GM21786 (cell line): ENCODE measurements around the gene LRRC27.
A peak's percentile ranks its signal among the peaks of the same experiment; 100 is the strongest.
"Not testable (repeated sequence)": the region's sequence is repeated elsewhere in the genome, so short reads cannot be mapped to it uniquely, and the experiment has no call there.

ENCODE experiments used
- ATAC-seq: cut with Tn5 transposase; IDR thresholded peaks from one replicate; pipeline ENCODE4 v1.9.1; 2021; ENCODE audit not compliant: unreplicated experiment

The LRRC27 gene

DNA sequence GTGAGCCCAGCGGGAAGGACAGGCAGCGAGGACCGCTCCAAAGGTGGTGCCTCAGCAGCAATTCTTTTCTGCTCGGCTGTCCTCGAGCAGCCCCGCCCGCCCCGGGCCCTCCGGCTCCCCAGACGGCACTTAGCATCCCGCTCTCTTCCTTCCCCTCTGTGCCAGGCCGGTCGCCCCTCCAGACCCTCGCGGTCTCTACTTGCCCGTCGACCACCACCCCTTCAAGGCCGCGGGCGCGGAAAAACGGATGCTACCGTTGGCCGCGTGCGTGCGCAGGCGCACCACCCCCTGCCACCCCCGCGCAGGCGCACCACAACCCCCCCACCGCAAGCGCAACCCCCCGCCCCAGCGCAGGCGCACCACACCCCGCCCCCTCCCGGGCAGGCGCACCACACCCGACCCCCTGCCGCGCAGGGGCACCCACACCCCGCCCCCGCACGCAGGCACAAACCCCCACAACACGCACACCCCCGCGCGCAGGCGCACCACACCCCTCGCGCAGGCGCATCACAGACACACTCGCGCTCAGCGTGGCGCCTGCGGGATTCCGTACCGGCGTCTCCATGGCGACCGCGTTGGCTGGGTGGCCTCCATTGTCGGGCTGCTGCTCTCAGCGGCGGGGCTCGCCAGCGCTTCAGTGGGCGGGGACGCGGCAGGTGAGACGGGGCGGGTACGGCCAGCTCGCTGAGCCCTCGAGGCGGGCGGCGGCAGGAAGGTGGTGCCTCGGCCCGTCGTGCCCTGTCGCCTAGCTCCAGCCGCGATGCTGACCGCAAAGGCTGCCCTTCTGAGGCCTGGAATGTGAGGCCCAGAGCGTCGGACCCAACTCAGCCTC, at the start of gene LRRC27:
Gene LRRC27, plus strand, starts transcription at position 593 of the 832 bp plus-strand sequence. CDS start 1,332 bp downstream, outside the sequence.
- ATAC-seq, result peak; percentile 63

DNA sequence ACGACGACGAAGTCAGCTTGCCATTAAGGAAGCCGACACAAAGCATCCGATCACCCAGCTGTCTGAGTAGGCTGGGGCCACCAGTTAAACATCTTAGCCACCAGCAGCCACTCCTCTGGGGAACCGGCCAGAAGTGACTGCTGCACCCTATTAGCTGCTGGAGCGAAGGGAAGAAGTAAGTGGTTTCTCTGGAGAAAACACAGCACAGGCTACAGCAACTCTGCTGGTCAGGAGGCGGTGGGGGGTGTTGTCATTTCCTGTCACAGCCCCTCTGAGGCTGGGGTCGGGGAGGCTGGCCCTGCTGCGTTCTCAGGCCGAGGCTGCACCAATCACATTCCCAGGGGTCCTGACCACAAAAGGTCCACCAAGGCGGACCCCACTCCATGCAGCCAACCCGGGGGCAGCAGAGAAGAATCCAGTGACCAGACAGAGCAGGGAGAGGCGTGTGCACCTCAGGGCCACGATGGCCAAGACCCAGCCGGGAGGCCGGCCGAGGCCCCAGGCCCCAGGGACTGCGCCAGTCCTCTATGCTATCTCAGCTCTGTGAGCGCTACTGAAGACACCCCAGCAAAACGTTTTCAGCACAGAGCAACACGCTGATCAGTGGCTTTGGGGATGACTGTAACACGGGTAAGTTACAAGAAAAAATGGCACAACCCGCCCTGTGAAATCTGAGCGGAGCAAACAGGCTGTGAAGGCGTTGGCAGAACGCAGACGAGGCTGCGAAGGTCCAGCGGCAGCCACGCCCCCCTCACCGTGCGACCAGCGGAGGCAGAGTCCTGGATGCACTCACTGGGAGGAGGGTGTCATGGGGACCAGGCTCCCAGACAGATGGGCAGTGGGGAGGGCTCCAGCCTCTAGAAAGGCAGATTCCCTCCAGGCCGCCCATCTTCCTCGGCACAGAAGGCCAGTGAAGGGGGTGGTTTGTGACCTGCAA, 49.1 kb upstream of the LRRC27 start:
- ATAC-seq, result no peak

DNA sequence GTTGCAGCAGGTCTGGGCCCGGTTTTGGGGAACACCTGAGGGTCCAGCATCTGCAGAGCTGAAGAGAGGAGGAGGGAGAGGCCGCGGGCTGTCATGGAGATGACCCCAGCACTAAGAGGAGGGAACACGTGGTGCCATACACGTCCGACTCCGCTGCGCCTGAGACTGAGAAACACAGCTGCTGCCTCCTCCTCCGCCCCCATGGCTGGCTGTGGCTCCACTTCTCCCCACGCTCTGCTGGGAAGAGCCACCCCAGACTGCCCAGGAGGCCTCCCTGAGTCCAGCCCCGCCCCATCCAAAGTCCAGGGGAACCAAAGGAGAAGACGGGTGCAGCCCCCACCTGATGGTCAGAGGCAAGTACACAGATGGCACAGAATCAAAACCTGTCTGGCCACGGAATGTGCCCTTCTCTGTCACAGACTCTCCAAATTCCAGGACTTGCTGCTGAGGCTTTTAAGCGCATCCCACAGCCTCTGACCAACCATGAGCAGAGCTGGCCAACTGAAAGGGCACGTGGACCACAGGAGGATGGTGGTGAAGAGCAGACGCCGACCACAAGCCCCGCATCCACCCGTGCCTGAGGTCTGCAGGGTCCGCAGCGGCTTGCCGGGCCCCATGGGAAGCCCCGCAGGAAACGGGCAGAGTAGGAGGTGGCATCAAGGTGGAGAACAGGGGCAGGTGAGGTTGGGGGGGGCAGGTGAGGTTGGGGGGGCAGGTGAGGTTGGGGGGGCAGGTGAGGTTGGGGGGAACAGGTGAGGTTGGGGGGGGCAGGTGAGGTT, 48.2 kb upstream of the LRRC27 start:
- no peak for ATAC-seq

DNA sequence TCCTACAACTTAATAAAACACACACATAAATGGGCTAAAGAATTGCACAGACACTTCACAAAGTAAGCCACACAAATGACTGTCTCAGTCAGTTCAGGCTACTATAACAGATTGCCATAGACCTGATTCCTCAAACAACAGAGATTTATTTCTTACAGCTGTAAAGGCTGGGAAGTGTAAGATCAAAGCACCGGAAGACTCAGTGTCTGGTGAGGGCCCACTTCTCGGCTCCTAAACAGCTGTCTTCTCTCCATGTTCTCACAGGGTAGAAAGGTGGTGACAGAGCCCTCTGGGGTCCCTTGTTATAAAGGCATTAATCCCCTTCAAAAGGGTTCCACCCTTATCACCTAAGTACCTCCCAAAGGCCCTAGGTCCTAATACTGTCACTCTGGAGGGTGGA, 42.6 kb upstream of the LRRC27 start:
- ATAC-seq, result no peak

DNA sequence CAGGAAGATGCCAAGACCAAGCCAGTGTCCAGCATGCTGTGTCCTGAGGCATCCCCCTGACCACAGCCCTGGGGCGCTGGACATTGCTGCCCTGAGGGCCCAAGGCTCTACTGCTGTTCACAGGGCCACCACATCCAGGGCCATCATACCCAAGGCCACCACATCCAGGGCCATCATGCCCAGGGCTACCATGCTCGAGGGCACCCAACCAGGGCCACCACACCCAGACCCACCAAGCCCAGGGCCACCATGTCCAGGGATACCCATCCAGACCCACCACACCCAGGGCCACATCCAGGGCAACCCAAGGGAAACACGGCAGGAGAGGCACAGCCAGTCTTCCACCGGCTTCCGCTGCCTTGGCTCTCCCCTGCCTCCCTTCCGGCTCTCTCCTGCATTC, 41.4 kb upstream of the LRRC27 start:
- no peak for ATAC-seq

DNA sequence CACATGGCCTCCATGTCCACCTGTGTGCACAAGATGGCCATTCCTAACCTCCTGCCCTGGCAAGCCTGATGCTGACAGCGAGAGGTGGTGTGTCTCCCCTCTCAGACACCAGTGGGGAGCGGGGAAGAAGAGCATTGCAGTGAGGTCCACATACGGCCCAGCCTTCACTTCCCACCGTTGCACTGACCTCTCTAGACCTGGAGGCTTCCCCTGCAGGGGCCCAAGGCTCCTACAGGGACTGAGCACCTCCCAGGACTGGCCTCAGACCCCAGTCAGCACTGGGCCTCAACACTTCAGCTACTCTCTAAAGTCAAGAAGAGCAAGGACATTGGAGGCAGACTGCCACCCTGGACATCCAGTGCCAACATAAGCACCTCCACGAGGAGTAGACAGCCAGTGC, 40.2 kb upstream of the LRRC27 start:
- ATAC-seq, result no peak

DNA sequence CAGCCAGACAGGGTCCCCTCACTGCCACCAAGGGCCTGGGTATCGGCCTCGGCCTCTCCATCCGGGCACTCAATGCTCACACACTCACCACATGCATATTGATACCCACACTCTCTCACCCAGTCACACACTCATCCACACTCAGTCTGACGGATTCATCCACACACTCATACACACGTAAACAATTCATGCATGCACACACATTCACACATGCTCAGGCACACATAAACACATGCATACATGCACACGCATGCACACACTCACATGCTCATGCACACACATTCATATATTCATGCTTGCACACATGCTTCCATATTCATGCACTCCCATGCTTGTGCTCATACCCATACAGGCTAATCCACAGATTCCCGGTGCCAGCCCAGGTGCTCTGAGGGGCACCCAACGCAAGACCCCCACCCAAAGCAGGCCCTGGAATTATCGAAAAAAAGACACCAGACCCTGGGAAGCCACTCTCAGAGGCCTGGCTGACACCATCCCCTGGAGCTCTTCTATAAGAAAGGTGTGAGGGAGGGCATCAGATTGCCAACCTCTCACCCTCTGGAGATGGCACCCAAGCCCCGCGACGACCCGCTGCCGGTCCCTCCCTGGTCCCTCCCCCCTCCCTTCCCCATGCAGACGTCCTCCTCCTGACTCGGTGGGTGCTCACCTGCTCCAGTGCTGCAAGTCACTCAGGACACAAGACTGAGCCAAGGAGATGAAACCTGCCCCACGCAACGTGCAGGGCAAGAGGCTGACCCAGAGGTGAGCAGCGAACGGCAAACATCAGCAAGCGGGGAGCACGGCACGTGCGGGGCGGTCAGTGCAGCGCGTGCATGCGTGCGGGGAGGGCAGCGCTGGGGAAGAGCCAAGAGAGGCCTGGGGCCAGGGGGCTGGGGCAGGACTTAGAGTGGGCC, 39.4 kb upstream of the LRRC27 start:
- no peak for ATAC-seq

DNA sequence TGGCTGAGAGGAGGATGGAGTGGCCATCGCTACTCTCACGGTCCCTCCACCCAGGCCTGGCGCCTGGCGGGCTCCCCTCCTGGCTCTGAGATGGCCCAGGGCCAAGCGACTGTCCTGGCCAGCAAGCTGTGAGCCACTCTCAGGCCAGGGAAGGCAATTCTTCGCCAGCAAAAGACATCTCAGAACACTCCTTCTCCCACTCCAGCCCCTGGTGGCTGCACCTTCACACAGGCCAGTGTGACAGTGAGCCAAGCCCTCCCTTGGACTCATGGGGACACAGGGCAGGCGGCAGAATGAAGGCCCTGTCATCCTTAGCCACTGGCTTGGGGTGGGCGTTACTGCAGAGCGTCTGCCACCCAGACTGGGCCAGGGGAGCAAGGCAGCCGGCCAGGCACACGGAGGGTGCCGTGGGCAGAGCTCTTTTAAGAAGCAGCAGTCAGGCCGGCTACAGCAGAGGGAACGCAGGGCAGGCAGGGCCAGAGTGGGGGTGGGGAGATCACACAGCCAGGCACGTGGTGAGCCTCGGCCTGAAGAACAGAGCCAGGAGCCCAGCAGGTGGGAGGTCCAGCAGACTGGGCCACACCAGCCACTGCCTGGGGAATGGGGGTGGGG, 38.7 kb upstream of the LRRC27 start:
- ATAC-seq, result no peak

DNA sequence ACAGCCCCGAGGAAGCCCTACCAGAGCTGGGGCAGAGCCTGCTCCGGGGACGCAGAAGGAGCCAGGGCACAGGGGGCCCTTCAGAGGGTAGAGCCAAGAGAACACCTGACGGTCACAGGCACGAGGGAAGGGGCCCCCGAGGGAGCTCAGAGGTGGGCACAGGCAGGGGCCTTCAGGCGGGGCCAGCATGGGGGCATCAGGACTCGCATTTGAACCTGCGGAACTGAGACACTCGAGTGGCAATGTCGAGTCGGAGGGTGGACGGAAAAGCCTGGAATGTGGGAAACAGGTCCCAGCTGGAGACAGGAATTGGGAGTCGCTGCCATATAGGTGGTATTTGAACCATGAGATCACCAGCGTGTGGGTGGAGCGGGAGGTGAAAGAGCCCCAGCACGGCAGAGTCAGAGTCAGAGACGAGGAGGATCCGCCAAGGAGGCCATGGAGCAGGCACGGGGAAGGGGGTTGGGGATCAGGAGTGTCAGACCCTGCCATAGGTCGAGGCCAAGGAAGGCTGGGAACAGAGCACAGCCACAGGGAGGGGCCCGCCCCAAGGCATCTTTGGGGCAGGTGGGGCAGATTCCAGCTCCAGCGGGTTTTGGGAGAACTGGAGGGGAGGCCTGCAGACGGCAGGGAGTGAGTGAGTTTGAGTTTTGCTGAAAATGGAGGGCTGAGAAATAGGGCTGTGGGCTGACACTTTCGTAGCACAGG, 38.0 kb upstream of the LRRC27 start:
- ATAC-seq, result no peak

DNA sequence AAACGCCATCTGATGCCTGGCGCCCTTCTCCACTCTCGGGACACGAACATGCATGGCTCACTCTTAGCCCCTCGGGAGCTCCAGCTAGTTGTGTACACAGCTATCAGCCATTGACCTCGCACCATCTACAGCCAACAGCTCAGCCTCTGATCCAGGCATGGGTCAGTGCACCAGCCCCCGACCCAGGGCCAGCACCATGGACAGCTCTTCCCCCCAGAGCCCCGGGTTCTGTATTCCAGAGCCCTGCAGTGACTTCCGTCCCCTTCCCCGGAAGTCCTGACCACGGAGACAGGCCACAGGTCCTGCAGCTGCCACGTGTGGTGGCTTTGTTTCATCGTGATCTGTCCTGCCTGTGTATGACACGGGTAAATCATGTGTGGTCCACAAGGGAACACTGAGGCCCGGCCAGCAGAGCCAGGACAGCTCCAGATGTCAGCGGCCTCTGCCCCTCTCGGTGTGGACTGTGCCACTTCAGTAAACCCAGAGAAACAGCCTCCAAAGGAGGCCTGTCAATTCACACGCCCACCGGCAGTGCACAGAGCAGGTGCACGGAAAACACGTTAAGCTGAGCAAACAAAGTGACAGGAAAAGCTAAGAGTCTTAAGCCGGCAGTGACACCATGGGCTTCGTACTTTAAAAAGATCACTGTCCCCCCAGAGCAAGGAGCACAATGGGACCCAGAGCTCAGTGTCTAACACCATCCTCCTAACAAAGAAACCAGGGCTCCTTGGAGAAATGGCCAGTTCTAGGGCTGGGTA, 37.3 kb upstream of the LRRC27 start:
- ATAC-seq, result no peak

DNA sequence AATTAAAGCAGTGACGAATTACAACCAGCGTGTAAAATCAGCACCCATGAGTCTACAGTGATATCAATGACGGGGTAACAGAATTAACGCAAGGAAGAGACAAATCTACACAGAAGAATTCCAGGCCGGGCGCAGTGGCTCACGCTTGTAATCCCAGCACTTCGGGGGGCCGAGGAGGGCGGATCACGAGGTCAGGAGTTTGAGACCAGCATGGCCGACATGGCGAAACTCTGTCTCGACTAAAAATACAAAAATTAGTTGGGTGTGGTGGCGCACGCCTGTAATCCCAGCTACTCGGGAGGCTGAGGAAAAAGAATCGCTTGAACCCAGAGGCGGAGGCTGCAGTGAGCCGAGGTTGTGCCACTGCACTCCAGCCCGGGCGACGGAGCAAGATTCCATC, 36.5 kb upstream of the LRRC27 start:
- ATAC-seq, result not testable (repeated sequence)

DNA sequence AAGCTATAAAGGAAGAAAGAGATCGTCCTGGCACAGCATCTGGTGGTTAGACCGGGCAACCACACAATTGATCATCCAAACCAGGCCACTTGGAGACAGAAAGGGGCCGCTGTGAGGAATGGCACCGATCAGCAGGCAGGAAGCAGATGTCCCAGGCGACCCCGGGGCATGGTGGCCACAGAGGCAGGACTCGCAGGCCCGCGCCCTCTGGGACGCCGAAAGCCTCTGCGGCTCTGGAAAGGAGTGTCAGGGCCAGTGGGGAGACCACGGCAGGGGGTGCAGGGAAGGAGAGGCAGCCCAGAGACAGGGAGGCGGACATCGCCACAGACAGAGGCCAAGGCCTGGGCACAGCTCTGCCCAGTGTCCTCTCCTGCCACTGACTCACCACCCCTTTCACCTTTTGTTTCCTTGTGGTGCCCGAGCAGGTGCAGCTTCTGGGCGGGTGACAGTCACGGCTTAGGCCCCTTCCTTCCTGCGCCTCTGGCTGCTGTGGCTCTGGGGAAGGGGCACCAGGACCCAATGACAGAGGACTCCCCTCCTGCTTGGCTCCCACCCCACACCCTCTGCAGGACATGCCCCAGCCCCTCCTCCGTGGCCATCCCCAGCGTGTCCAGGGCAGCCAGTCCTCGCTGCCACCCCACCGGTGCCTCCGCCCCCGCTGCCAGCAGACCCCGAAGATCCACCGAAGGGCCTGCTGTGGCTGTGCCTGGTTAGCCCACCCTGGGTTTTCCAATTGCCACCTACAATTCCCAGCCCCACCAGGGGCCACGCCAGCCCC, 35.1 kb upstream of the LRRC27 start:
- ATAC-seq, result no peak

DNA sequence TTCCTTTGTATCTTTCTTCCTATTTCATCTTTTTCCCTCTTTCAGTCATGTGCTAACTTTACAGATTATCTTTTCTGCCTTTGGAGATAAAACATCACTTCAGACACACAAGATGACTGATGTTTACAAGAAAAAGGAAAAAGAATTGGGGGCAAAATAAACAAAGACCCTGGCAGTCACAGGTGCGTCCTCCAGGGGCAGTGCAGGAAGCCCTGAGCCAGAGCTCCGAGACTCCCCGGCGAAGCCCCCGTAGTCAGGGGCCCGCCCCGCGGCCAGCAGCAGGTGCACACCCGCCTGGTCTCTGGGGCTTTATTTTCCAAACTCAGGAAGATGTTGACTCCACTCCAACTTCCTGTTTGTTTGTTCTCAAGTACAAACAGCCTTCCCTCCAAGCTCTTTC, 34.5 kb upstream of the LRRC27 start:
- no peak for ATAC-seq

DNA sequence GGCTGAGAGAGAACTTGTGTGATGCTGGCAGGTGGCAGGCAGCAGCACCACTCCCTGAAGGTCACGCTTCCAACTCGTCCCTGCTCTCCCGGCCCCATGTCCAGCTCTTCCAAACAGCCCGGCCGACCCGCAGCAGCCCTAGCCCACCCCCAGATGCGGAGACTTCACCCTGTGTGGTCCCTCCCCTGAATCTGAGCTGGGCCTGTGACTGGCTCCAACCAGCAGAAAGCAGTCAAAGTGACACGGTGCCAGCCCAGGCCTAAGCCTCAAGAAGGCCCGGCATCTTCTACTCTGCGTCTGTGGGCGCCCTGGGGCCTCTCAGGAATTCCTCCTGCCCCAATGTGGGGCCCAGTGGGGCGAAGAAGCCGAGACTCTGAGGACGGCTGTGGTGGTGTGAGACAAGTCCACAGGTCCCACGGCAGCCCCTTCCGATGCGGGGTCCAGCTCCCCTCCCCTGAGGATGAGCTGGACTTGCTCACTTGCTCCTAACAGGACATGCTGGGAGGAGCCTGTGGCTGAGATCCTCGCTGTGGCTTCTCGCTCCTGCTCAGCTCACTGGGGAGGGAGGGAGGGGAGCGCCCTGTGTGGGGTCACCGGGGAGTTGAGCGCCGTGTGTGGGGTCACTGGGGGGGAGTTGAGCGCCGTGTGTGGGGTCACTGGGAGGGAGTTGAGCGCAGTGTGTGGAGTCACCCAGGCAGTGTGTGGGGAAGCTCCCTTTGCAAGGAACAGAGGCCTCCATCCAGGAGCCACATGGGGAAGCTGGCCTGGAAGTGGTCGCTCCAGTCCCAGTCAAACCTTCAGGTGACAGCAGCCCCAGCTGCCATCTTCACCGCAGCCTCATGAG, 33.7 kb upstream of the LRRC27 start:
- ATAC-seq, result no peak

DNA sequence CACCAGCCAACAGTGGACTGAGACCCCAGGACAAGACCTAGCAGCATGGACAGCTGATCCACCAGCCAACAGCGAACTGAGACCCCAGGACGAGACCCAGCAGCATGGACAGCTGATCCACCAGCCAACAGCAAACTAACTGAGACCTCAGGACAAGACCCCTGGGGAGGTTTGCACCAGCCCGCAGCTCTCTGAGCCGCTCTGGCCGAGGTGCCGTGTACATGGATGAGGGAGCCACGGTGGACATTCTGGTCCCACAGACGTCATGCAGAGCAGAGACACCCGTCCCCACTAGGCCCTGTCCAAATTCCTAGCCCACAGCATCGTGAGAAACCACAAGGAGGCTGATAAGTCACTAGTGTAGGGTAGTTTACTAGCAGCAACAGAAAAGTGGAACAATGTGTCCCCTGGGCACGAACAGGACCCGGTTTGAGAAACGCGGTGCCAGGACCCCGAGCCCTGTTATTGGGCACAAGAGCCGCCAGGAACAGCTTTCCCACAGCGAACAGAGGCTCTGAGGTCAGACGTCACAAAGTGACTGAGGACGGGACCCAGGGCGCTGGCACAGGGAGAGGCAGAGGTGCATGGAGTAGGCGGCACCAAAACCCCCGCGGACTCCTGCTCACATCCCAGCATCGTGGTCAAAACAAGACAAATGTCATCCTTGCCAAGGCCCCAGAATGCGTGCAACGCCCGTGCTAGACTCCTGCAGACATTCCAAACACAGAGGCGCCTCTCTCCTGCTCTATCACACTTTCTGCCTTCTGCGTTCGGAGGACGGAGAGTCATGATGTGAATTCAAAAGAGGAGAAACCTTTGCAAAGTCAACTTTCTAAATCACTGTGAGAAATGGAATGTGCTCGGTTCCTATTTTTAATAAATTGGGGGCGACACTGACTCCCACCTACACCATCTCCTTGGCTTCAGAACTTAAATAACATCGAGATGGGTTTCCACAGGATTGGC, 32.3 kb upstream of the LRRC27 start:
- no peak for ATAC-seq

DNA sequence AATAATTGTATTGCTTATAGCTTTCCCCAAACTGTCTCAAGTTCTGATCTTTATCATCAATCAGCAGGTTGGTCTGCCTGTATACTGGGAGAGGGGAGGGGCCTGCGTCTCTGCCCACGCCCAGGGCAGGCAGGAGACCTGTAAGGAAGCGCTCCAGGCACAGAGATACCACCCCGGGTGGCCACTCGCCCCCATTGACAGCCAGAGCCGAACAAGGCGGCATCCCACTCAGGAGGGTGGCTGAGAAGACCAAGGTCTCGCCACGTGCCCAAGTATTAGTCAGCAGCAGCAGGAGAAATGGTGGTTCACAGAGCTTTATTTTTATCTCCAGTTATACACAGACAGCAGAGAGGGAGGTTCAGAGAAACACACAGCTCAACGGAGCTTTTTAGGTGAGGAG, 31.4 kb upstream of the LRRC27 start:
- no peak for ATAC-seq
